ENCODE results near the gene TUBB.

GRCh38 chr6:30770592-30770991, 50.4 kb downstream of the TUBB start:
- TF ChIP-seq CTCF (IDR thresholded peaks at IDR 0.05) (no peak), POLR2A (IDR thresholded peaks at IDR 0.05) (no peak)
